Heart right ventricle (tissue), 16 donors: Measurements from ENCODE around the gene C13orf46. TPM values are rescaled to one million over a fixed set of nuclear protein-coding genes. Genes with fewer than 3 reads are reported as not detected.

ENCODE experiments used
- ATAC-seq, 8 donors: fragments of 200-7000 bp; cut with Tn5 transposase; one replicate each; pipeline ENCODE4 v1.9.1; 2020; ENCODE audit warnings: mild to moderate bottlenecking in 8 of 8, moderate library complexity in 8 of 8, moderate number of reproducible peaks in 1 of 8
- DNase-seq, 2 donors: peaks; one replicate each; pipeline ENCODE4 v3.0.0-alpha.2; 2020
- H3K27ac ChIP-seq, 10 donors: fragments of 200-600 bp; sonication (generic) in 2 of 10; one replicate each; pipeline versions ENCODE4 v1.5.0 to v1.8.0; 2020 to 2022; ENCODE audit warnings: mild to moderate bottlenecking in 3 of 10
- H3K27me3 ChIP-seq, 7 donors: fragments of 200-600 bp; one replicate each; pipeline ENCODE4 v1.8.0; 2021 to 2022; ENCODE audit warnings: mild to moderate bottlenecking in 2 of 7
- H3K36me3 ChIP-seq, 9 donors: fragments of 200-600 bp; sonication (generic) in 1 of 9; one replicate each; pipeline versions ENCODE4 v1.5.0 to v1.8.0; 2020 to 2022; ENCODE audit warnings: mild to moderate bottlenecking in 2 of 9
- H3K4me1 ChIP-seq, 9 donors: fragments of 200-600 bp; sonication (generic) in 1 of 9; one replicate each; pipeline versions ENCODE4 v1.5.0 to v1.8.0; 2020 to 2022; ENCODE audit warnings: mild to moderate bottlenecking in 4 of 9
- H3K4me3 ChIP-seq, 10 donors: fragments of 200-600 bp; sonication (generic) in 2 of 10; one replicate each; pipeline versions ENCODE4 v1.5.0 to v1.8.0; 2020 to 2022; ENCODE audit warnings: mild to moderate bottlenecking in 7 of 10, moderate library complexity in 2 of 10
- H3K9me3 ChIP-seq, 11 donors: fragments of 200-600 bp in 10 of 11; sonication (generic) in 2 of 11; one replicate each; pipeline versions ENCODE4 v1.5.0 to v1.8.0; 2013 to 2022; ENCODE audit warnings: mild to moderate bottlenecking in 2 of 11, control low read depth in 1 of 11, moderate library complexity in 1 of 11
- CTCF ChIP-seq, 9 donors: fragments of 200-600 bp; sonication (generic) in 2 of 9; IDR thresholded peaks; one replicate each; pipeline versions ENCODE4 v1.5.0 to v1.8.0; 2021 to 2022; ENCODE audit warnings: antibody characterized with exemption in 9 of 9, mild to moderate bottlenecking in 5 of 9, moderate library complexity in 1 of 9
- WGBS, 2 donors: extraction: QIAGEN DNeasy Blood & Tissue Kit; methylation state at CpG; one replicate each; pipeline ENCODE4 v1.1.7; 2013; ENCODE audit warnings: inconsistent platforms in 1 of 2; 5-methylcytosine and 5-hydroxymethylcytosine counted together
- intact Hi-C, 10 donors: fragments of 100-400 bp; cut with DNase I; formaldehyde crosslinking; loops; one replicate each; pipeline versions ENCODE4 v1.11.1 to v1.14.2; 2022
- polyA plus RNA-seq, 2 donors: library from polyadenylated mRNA; stranded (reverse); fragments of 200-250 nt; gene quantifications; one replicate each; pipeline ENCODE4 v1.2.3, GENCODE V29; 2013
- total RNA-seq, 10 donors: library from RNA; stranded (reverse); fragmentation: NEBNext Ultra II Directional in 3 of 10; extraction: Animal tissue kit (Norgen Biotek cat#: 25700) in 3 of 10; gene quantifications; one replicate each; pipeline versions ENCODE4 v1.2.1 to v1.2.4, GENCODE V29; 2021 to 2023
- donor health status: Arrhythmogenic right ventricular cardiomyopathy.
- donor health status: ischemic (EF 13 %, LVEDD 7.1; RV severe dilation, severe dysfunction).
- donor health status: healthy with polysubstance abuse.
- donor health status: DM: no; HTN: yes; CAD: no.
- donor health status: DM: no; HTN: no; CAD: no.
- donor health status: ischemic (EF 25% LVEDD 6.9; RV normal size, moderate dysfunction).
- donor health status: ischemic (EF 25% LVEDD 5.7; RV mildly dilated, moderate dysfunction).
- donor health status: healthy.
- donor health status: DM: yes; HTN: yes; CAD: no.
- donor health status: Ischemic cardiomyopathy.
- donor health status: ischemic (EF 35%, LVEDD 5.7; RV mildly dilated, moderate dysfunction).
- donor health status: nonischemic (EF 11% LVEDD 7.7; RV severe dilation, severe dysfunction).
- donor health status: DM: yes; HTN: yes; CAD: no.
- donor health status: PGD.
- donor health status: ischemic (EF 29% LVEDD 5.4; RV normal size, mild dysfunction).
- donor health status: nonischemic (EF 23%, LVEDD 6.1; RV moderate dilation, normal function).

The C13orf46 gene
- total and polyA plus RNA-seq, 12 donors = 0.09 to 0.80 (median 0.23) TPM

GRCh38 chr13:113970810-113971470 lies 2.9 kb downstream of the C13orf46 start:
- peak; percentile 63 to 92 (median 82) for ATAC-seq
- H3K27ac ChIP-seq = peak overlapping the region in 6 of 10 donors; percentile 3 to 65 (median 39)
- H3K4me3 ChIP-seq = no peak overlapping the region
- intact Hi-C loops = no loop called here
- DNase-seq = peak; percentile 39 to 57
- no peak for TF ChIP-seq CTCF (IDR thresholded peaks at IDR 0.05)
- H3K36me3 ChIP-seq = peaks cover 0 to 22% (median 0%) of the 10 kb centered on the region in 9 donors
- peaks cover 3 to 16% (median 8%) of the 10 kb centered on the region in 9 donors for H3K4me1 ChIP-seq
- no peaks in the 10 kb centered on the region for H3K27me3 ChIP-seq
- WGBS, 2 donors = 45 to 66% methylated on average over 19 of the region's 19 CpGs
- no peaks in the 10 kb centered on the region for H3K9me3 ChIP-seq

- ATAC-seq = peak in 6 of 8 donors; percentile 14 to 32 (median 22)
- H3K4me3 ChIP-seq = no peak overlapping the region
- H3K27ac ChIP-seq = peak overlapping the region in 3 of 10 donors; percentile 38 to 63 (median 52)
- peaks cover 3 to 16% (median 8%) of the 10 kb centered on the region in 9 donors for H3K4me1 ChIP-seq
- no peaks in the 10 kb centered on the region for H3K27me3 ChIP-seq
- TF ChIP-seq CTCF (IDR thresholded peaks at IDR 0.05) = no peak
- no peak for DNase-seq
- no peaks in the 10 kb centered on the region for H3K9me3 ChIP-seq
- H3K36me3 ChIP-seq = peaks cover 0 to 14% (median 0%) of the 10 kb centered on the region in 9 donors
- WGBS, 2 donors = 86 to 90% methylated on average over 20 of the region's 20 CpGs
- intact Hi-C loops = loop anchor here in 1 of 10 donors (5.0 kb wide), 1 partner anchor 257 kb away; no protein-coding TSS in a partner anchor
Observed at GRCh38 chr13:113969973-113970611, 3.8 kb downstream of the C13orf46 start.

- H3K4me1 ChIP-seq = peaks cover 3 to 16% (median 8%) of the 10 kb centered on the region in 9 donors
- no peak for TF ChIP-seq CTCF (IDR thresholded peaks at IDR 0.05)
- no peak overlapping the region for H3K4me3 ChIP-seq
- no peak overlapping the region for H3K27ac ChIP-seq
- H3K27me3 ChIP-seq = no peaks in the 10 kb centered on the region
- intact Hi-C loops = loop anchor here in 1 of 10 donors (5.0 kb wide), 1 partner anchor 258 kb away; no protein-coding TSS in a partner anchor
- H3K9me3 ChIP-seq = no peaks in the 10 kb centered on the region
- ATAC-seq = no peak
- DNase-seq = no peak
- WGBS, 2 donors = 95 to 96% methylated on average over 25 of the region's 25 CpGs
- peaks cover 0 to 8% (median 0%) of the 10 kb centered on the region in 9 donors for H3K36me3 ChIP-seq
Observed at GRCh38 chr13:113969311-113969972, 4.4 kb downstream of the C13orf46 start.
